HG02623 (cell line): ENCODE data around the gene SFXN1.

Experiments
- ATAC-seq: cut with Tn5 transposase; IDR thresholded peaks from one replicate; pipeline ENCODE4 v1.9.1; 2021; ENCODE audit warnings: moderate library complexity; ENCODE audit not compliant: unreplicated experiment

The SFXN1 gene

GRCh38 chr5:175535796-175536195, 57.4 kb downstream of the SFXN1 start:
- ATAC-seq = no peak

- ATAC-seq = no peak
These were observed 60.2 kb downstream of the SFXN1 start for GRCh38 chr5:175538576-175538975.

GRCh38 chr5:175539936-175540335, 61.6 kb downstream of the SFXN1 start:
- ATAC-seq = no peak

- no peak for ATAC-seq
These were observed 62.9 kb downstream of the SFXN1 start for GRCh38 chr5:175541264-175541663.

GRCh38 chr5:175542232-175542965, 64.0 kb downstream of the SFXN1 start:
- no peak for ATAC-seq

GRCh38 chr5:175542966-175543235, 64.5 kb downstream of the SFXN1 start:
- no peak for ATAC-seq

GRCh38 chr5:175544108-175544511, 65.8 kb downstream of the SFXN1 start:
- no peak for ATAC-seq

- ATAC-seq = no peak
These were observed 66.2 kb downstream of the SFXN1 start for GRCh38 chr5:175544586-175544985.

GRCh38 chr5:175547842-175548241, 69.5 kb downstream of the SFXN1 start:
- ATAC-seq = no peak

- no peak for ATAC-seq
These were observed 70.4 kb downstream of the SFXN1 start for GRCh38 chr5:175548626-175549311.

- ATAC-seq = no peak
These were observed 71.9 kb downstream of the SFXN1 start for GRCh38 chr5:175550055-175550805.

- ATAC-seq = no peak
These were observed 72.9 kb downstream of the SFXN1 start for GRCh38 chr5:175551266-175551665.

- ATAC-seq = no peak
These were observed 75.9 kb downstream of the SFXN1 start for GRCh38 chr5:175554296-175554695.

- no peak for ATAC-seq
These were observed 76.9 kb downstream of the SFXN1 start for GRCh38 chr5:175555168-175555785.

GRCh38 chr5:175556794-175557193, 78.4 kb downstream of the SFXN1 start:
- ATAC-seq = no peak

- no peak for ATAC-seq
These were observed 79.4 kb downstream of the SFXN1 start for GRCh38 chr5:175557778-175558177.

- ATAC-seq = no peak
These were observed 80.6 kb downstream of the SFXN1 start for GRCh38 chr5:175558801-175559480.

- ATAC-seq = no peak
These were observed 81.7 kb downstream of the SFXN1 start for GRCh38 chr5:175560011-175560410.

- ATAC-seq = no peak
These were observed 82.7 kb downstream of the SFXN1 start for GRCh38 chr5:175561085-175561484.

- no peak for ATAC-seq
These were observed 86.4 kb downstream of the SFXN1 start for GRCh38 chr5:175564716-175565115.

GRCh38 chr5:175566697-175567096, 88.3 kb downstream of the SFXN1 start:
- ATAC-seq = no peak
